ENCODE data around the gene PGAP6. TPM values are rescaled to one million over a fixed set of nuclear protein-coding genes. Genes with fewer than 3 reads are reported as not detected.

Gene PGAP6
- total and polyA plus RNA-seq, 9 of the 15 experiments (the other 6 are each of a cell fraction or from before 2014, with no cell fraction given) = 0.45 to 50.2 (median 39.3) TPM

DNA sequence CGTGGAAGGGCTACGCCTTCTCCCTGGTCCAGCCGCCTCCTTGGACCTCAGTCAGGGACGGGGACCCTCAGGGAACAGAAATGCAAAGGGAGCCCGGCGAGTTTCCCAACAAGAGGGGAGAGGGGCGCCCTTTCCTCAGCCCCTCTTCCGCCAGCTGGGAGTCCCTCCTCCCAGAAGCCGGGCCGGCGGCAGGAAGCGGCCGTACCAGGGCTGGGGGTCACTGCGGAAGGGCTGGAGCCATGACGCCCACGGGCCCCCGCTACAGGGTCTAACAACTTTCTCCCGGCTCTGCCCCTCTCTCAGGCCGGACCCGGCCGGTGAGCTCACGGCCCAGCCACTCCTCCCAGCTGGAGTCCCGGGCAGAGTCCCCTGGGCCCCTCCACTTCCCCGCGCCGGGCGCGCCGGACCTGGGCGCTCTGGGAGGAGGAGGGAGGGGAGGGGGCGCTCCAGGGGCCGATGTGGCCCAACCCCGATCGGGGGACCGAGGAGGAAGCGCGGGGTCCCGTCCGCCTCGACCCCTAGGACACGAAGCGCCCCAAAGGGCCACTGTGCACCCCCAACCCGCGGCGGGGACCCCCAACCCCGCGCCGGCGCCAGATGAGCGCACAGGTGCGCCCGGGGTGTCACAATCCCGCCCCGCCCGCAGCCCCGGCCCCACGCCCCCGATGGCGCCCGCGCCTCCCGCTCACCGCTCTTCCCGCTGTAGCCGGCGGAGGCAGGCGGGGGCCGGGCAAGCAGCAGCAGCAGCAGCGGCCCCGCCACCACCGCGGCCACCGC, 578 bp downstream of the PGAP6 start (continued):
- TF ChIP-seq, protein P1, sequence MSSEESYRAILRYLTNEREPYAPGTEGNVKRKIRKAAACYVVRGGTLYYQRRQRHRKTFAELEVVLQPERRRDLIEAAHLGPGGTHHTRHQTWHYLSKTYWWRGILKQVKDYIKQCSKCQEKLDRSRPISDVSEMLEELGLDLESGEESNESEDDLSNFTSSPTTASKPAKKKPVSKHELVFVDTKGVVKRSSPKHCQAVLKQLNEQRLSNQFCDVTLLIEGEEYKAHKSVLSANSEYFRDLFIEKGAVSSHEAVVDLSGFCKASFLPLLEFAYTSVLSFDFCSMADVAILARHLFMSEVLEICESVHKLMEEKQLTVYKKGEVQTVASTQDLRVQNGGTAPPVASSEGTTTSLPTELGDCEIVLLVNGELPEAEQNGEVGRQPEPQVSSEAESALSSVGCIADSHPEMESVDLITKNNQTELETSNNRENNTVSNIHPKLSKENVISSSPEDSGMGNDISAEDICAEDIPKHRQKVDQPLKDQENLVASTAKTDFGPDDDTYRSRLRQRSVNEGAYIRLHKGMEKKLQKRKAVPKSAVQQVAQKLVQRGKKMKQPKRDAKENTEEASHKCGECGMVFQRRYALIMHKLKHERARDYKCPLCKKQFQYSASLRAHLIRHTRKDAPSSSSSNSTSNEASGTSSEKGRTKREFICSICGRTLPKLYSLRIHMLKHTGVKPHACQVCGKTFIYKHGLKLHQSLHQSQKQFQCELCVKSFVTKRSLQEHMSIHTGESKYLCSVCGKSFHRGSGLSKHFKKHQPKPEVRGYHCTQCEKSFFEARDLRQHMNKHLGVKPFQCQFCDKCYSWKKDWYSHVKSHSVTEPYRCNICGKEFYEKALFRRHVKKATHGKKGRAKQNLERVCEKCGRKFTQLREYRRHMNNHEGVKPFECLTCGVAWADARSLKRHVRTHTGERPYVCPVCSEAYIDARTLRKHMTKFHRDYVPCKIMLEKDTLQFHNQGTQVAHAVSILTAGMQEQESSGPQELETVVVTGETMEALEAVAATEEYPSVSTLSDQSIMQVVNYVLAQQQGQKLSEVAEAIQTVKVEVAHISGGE (CRISPR knock-in tag; IDR thresholded peaks at IDR 0.05) = 0 out of 6 replicates have a peak, but pooled peaks of 1 of the 3 experiments have one; percentile 22
- TF ChIP-seq, protein P2, sequence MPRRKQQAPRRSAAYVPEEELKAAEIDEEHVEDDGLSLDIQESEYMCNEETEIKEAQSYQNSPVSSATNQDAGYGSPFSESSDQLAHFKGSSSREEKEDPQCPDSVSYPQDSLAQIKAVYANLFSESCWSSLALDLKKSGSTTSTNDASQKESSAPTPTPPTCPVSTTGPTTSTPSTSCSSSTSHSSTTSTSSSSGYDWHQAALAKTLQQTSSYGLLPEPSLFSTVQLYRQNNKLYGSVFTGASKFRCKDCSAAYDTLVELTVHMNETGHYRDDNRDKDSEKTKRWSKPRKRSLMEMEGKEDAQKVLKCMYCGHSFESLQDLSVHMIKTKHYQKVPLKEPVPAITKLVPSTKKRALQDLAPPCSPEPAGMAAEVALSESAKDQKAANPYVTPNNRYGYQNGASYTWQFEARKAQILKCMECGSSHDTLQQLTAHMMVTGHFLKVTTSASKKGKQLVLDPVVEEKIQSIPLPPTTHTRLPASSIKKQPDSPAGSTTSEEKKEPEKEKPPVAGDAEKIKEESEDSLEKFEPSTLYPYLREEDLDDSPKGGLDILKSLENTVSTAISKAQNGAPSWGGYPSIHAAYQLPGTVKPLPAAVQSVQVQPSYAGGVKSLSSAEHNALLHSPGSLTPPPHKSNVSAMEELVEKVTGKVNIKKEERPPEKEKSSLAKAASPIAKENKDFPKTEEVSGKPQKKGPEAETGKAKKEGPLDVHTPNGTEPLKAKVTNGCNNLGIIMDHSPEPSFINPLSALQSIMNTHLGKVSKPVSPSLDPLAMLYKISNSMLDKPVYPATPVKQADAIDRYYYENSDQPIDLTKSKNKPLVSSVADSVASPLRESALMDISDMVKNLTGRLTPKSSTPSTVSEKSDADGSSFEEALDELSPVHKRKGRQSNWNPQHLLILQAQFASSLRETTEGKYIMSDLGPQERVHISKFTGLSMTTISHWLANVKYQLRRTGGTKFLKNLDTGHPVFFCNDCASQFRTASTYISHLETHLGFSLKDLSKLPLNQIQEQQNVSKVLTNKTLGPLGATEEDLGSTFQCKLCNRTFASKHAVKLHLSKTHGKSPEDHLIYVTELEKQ (CRISPR knock-in tag; IDR thresholded peaks at IDR 0.05) = no peak
- TF ChIP-seq SIN3A (IDR thresholded peaks at IDR 0.05; ENCODE audit: borderline replicate concordance in 2 of 2, control insufficient read depth in 1 of 2, low read depth in 2 of 2, low read length in 2 of 2) (peak in 1 of 2 experiments; percentile 23; a peak in 2 of 4 replicates), GABPB1 (CRISPR knock-in tag; IDR thresholded peaks at IDR 0.05) (0 out of 2 replicates have a peak, but pooled peaks have one; percentile 13), ZBTB7A (IDR thresholded peaks at IDR 0.05; ENCODE audit: borderline replicate concordance, control insufficient read depth, low read depth, low read length) (peak; percentile 66; the same call in 1 of the 2 replicates), HNRNPL (IDR thresholded peaks at IDR 0.05; ENCODE audit: low read depth, low read length) (no peak; the same call in 1 of the 2 replicates), MAZ (CRISPR knock-in tag; conservative IDR thresholded peaks at IDR 0.05 in 1 of 2, IDR thresholded peaks at IDR 0.05 in 1 of 2) (peak in 1 of 2 experiments; percentile 50; a peak in 1 of 4 replicates), SRSF7 (optimal IDR thresholded peaks at IDR 0.05; ENCODE audit: low read depth, low read length) (no peak), ZNF668 (CRISPR knock-in tag; IDR thresholded peaks at IDR 0.05) (no peak), KAT7 (CRISPR knock-in tag; IDR thresholded peaks at IDR 0.05; ENCODE audit: borderline replicate concordance) (0 out of 2 replicates have a peak, but pooled peaks have one; percentile 32), FOXJ2 (tag; IDR thresholded peaks at IDR 0.05) (no peak), ZNF23 (CRISPR knock-in tag; IDR thresholded peaks at IDR 0.05) (no peak)
- TF ChIP-seq, protein P3, sequence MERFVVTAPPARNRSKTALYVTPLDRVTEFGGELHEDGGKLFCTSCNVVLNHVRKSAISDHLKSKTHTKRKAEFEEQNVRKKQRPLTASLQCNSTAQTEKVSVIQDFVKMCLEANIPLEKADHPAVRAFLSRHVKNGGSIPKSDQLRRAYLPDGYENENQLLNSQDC (CRISPR knock-in tag; IDR thresholded peaks at IDR 0.05) = no peak
- TF ChIP-seq, protein P4, sequence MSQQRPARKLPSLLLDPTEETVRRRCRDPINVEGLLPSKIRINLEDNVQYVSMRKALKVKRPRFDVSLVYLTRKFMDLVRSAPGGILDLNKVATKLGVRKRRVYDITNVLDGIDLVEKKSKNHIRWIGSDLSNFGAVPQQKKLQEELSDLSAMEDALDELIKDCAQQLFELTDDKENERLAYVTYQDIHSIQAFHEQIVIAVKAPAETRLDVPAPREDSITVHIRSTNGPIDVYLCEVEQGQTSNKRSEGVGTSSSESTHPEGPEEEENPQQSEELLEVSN (IDR thresholded peaks at IDR 0.05; ENCODE audit: borderline replicate concordance in 1 of 2, extremely low read depth in 1 of 2, insufficient read depth in 1 of 2, insufficient read length in 1 of 2, low read depth in 1 of 2, low read length in 1 of 2, poor library complexity in 1 of 2, severe bottlenecking in 1 of 2) = peak in 1 of 2 experiments; percentile 60

Measured in K562 (cell line).